Germinal center (tissue), 1 donor: ENCODE results near the gene TRMT2A.

Experiments
- DNase-seq: peaks from one replicate; pipeline ENCODE4 v3.0.0; 2012; ENCODE audit warnings: mixed read lengths, low spot score

Gene TRMT2A

DNA sequence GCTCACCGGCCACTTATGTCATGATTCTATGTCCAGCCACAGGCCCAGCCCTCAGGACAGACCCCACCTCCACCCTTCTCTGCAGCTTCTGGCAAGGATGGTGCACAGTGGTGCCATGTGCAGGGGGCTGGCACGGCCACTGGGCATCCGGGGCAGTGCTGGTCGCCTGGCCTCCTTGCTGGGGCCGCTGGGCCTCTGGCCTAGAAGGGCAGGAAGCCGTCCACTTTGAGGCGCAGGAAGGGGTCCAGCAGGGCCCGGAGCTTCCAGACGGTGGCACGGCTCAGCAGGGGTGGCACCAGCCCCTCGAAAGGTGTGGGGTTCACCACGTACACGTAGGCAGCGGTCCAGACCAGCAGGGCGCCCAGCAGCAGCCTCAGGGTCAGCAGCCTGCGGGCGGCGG, 31.4 kb upstream of the TRMT2A start:
- no peak for DNase-seq

DNA sequence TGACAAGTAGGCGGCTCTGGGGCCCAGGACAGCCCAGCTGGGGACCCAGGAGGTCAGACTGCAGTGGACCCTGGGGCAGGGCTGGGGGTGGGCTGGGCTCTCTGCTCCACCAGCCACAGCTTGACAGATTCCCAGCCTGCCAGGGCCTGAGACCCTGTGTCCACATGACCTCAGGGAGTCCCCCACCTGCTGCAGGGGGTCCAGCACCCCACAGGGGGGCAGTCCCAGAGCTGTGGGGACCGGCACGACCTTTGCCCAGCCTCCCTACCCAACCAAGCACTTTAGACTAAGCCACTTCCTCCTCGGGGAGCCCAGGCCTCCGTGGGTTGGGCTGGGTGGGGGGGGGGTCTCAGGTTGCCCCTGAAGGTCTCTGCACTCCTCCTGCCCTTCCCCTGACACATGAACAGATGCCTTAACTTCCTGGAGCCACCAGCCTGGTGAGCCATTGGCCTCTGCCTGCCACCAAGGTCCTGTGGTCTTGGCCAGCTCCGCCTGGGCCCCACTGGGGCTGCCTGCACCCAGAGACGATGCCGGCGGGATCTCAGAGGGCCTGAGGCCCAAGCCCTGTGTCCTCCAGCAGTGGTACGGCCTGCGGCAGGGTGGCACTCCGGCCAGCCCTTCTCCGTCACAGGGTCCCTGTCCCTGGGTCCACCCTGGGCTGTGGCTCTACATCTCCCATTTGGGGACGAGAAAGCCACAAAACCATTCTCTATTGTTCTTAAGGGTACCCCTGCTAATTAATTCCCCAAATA, 30.4 kb upstream of the TRMT2A start:
- no peak for DNase-seq

DNA sequence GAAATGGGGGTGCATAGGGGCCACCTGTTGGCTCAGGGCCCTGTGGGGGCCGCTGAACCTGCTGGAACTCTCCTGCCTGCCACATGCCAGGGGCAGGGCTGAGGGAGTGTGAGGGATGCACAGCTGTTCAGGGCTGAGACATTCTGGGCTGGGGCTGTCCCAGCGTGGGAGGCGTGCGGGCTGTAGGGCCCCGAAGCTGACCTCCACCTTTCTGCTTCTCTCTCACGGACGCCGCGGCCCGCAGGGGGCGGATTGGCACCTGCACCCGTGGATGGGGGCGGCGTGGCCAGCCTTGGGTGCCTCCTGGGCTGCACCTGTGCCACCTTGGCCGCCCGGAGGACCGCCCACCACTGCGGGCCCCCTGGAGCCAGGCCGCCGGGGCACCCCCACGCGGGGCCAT, 29.8 kb upstream of the TRMT2A start:
- DNase-seq, result no peak

DNA sequence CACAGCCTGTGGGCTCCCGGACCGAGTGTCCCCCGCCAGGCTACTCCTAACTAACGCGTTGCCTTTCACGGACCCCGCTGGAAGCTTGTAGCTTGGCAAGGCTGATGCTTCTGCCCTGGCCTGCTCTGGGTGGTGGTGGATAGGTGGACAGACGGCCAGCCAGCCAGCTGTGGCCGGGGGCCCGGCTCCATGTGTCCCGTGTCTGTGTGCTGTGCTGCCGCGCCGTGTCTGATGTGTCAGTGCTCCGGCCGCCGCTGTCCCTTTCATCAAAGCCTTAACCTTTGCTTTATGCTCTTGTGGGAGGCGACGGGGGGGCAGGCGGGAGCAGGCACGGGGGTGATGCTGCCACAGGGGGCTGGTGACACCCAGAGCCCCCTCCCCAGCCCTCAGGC, 28.8 kb upstream of the TRMT2A start:
- no peak for DNase-seq

DNA sequence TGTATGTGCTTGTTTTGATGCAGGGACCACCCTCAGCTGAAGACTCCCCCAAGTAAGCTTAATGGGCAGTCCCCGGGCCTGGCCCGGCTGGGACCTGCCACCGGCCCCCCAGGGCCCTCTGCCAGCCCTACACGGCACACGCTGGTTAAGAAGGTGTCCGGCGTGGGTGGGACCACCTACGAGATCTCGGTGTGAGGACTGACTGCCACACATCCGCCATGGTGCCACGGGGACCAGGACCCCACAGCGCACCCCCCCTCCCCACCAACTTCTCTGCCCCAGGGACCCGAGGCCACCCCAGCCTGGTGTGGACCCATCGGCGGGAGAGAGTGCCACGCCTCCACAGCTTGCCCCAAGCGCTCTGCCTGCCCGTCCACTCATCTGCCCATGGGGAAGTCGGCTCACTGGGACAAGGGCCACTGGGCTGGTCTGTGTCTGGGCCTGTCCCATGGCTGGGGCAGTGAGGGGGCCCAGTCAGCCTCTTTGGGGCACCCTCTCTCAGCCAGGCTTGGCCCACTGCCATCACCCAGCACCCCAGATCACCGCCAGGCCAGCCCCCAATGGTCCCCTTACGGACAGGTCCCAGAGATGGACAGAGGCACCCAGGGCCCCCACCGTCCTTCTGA, 28.3 kb upstream of the TRMT2A start:
- no peak for DNase-seq

DNA sequence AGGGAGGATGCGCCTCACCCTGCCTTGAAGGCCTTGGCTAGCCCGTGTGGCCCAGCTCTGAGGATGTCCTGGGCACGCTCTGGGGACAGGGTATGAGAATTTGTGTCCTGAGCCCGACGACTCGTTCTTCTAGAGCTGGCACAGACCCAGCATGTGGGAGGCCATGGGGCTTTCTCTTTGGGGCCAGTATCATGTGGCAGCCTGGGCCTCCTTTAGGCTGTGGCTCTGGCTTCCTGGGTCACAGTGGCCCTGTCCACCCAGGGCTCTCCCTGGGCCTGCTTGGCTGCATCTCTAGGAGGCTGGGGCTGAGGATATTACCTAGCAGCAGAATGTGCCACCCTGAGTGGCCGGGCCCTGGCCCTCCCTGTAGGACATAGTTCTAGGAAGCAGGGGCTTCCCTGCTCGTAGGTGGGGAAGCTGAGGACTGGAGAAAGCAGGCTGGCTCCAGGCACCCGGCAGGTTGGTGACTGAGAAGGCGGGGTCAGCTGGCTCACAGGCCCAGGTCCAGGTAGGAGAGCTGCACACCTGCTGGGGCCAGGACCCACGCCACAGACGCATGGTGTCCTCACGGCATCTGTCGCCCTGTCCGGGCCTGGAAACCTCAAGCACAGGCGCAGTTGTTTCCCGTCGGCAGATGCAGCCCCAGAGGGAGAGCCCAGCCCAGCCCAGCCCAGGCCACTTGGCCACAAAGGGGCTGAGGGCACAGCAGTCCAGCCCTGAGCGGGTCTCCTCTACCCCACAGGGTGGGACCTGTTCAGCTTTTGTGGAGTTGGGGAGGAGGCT, 27.0 kb upstream of the TRMT2A start:
- DNase-seq, result no peak

DNA sequence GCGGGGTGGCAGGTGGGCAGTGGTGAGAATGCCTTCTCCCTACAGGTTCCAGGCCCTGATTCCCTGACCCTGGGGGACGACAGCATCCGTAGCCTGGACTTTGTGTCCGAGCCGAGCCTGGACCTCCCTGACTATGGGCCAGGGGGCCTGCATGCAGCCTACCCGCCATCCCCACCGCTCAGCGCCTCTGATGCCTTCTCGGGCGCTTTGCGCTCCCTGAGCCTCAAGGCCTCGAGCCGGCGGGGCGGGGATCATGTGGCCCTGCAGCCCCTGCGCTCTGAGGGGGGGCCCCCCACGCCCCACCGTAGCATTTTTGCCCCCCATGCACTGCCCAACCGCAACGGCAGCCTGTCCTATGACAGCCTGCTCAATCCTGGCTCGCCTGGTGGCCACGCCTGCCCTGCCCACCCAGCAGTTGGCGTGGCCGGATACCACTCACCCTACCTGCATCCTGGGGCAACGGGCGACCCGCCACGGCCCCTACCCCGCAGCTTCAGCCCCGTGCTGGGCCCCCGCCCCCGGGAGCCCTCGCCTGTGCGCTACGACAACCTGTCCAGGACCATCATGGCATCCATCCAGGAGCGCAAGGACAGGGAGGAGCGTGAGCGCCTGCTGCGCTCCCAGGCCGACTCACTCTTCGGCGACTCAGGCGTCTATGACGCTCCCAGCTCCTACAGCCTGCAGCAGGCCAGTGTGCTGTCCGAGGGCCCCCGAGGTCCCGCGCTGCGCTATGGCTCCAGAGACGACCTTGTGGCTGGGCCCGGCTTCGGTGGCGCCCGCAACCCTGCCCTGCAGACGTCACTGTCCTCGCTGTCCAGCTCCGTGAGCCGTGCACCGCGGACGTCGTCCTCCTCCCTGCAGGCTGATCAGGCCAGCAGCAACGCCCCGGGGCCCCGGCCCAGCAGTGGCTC, 25.9 kb upstream of the TRMT2A start:
- DNase-seq, result no peak

DNA sequence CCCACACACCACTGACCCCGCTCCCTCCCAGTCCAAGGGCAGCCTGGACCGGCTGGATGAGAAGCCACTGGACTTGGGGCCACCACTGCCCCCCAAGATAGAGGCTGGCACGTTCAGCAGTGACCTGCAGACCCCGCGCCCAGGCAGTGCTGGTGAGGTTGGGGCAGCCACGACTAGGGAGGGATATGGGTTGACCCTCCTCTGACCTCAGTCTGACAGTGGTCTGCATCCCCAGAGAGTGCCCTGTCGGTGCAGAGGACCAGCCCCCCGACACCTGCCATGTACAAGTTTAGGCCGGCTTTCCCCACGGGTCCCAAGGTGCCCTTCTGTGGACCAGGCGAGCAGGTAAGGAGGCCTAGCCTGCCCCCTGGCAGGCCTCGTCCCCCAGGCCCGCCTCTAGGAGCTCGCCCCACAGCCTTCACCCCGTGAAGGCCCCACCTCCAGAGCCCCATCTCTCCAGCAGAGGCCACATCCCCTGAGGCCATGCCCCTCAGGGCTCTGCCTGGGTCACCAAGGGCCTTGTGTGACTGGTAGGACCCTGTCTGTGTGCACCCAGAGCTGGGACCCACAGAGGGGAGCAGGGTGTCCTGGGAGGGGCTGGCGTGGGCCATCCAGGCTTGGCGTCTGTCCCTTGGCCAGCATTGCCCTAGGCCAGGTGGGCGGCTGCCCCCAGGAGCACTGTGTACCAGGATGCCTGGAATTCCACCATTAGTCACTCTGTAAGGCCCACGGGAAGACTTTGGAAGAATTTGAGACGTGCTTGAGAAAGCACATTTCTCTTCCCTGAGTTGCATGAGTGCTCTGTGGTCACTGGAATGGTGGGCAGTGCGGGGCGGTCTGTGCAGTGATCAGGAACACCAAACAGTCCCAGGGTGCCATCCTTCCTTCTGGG, 24.4 kb upstream of the TRMT2A start:
- no peak for DNase-seq

DNA sequence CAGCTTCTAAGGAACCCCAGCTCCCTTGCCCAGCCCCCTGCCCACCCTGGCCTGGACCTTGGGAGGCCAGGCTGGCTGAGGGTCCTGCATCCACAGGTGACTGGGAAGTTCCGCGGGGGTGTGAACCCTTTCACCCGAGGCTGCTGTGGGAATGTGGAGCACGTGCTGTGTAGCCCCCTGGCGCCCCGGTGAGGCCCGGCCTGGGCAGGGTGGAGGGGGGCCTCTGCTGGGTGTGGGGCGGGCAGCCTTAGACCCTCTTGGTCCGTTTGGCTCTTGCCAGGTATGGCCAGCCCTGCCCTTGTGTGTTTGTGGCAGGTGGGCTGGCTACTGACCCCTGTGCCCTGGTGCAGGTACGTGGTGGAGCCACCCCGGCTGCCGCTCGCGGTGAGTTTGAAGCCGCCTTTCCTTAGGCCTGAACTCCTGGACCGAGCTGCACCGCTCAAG, 23.5 kb upstream of the TRMT2A start:
- no peak for DNase-seq

DNA sequence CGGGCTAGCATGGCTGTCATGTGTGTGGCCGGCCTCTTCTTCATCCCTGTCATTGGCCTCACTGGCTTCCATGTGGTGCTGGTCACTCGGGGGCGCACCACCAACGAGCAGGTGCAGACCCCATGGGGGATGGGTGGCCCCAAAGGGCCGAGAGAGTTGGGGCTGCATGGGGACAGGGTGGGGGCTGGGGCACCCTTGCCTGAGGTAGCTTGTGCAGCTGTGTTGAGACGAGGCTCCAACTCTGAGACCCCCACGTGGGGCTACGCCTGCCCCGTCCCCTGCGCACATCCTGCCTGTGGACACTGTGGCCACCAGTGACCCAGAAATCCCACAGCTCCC, 23.1 kb upstream of the TRMT2A start:
- no peak for DNase-seq

DNA sequence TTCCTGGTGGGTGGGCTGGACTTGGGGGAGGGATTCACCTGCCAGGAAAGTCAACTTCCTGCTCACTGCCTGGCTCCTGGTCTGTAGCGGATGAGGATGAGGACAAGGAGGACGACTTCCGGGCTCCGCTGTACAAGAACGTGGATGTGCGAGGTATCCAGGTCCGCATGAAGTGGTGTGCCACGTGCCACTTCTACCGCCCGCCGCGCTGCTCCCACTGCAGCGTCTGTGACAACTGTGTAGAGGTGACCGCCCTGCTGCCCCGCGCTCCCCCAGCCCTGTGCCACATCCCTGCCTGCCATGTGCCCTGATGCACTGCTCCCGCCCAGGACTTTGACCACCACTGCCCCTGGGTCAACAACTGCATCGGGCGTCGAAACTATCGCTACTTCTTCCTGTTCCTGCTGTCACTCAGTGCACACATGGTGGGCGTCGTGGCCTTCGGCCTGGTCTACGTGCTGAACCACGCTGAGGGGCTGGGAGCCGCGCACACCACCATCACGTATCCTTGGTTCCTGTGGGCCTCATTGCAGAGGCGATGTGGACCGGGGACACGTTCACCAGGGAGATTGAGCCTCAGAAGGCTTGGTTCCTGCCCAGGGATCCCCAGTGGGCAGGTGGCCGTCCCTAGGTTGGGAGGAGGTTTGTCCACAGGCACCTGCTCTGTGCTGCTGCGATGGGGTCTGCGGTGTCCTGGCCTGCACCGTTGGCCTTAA, 22.5 kb upstream of the TRMT2A start:
- DNase-seq, result no peak

DNA sequence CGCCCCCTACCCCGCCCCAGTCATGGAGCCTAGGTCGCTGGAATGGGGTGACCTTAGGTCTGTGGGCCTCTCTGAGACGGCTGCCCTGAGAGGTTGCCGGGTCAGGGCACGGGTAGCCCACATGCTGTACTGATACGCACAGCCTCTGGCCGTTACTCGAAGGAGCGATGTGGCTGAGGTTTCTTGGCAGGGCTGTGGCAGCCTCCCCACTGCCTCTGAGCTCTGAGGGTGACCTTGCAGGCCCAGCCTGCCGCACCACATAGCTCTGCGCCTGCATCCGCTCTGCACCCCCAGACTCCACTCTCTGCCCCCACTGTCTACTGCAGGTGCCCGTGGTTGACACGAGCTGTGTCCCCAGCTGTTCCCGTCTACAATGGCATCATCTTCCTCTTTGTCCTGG, 21.8 kb upstream of the TRMT2A start:
- no peak for DNase-seq

DNA sequence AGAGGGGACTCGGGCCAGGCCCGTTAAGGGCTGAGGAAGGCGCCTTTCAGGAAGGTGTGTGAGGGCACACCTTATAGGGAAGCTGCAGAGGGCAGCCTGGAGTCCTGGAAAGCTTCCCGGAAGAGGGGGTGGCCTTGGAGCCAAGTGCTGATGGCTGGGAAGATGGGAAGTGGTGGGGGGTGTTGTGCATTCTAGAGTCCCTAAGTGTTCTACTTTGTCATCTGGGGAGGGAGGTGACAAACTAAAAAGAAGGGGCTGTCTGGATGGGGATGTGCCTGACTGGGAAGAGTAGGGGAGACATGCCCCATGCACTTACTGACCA, 21.4 kb upstream of the TRMT2A start:
- DNase-seq, result no peak

DNA sequence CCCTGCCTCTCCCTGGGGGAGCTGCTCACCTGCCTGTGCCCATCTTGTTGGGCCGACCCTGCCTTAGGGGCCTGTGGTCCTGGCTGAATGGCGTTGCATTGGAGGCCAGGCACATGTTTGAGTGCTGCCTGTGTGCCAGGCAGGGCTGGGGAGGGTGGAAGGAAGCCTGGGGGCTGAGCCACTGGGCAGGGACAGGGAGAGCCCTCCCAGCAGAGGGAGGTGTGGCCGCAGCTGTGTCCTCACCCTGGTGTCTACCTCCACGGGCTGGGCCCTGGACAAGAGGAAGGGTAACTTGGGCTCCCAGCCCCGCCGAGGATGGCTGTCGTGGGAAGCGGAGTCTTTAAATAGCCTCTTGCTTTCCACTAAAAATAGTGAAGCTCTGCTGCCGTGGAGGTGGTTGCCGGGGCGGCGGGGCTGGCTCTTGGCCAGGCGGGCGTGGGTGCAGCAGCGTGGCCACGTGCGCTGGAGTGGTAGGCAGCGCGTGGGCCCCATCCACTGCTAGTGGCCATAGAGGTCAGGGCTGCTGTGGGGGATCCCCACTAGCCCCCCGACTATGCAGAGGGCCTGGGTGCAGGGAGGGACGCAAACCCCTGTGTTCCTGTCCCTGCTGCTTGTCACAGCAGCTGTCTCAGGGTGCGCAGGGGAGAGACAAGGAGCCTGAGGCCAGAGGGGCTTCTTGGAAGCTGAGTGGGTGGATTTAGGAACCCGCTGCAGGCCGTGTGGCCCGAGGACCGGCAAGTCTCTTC, 20.8 kb upstream of the TRMT2A start:
- DNase-seq, result no peak

DNA sequence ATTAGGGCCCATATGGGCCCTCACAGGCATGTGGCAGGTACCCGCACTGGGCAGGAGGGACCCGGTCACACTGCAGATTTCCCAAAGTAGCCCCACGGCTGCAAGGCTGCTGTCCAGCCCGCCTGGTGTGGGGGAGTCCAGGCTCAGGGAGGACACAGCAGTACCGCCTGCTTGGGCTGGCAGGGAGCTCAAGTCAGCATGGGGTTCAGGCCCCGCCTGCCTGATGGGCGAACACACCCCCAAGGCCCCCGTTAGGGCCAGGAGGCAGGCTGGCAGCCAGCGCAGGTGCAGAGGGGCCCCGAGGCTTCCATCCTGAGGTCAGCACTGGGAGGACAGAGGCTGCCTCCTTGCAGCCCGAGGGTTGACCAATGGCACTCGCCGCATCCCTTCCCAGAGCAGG, 20.1 kb upstream of the TRMT2A start:
- no peak for DNase-seq

DNA sequence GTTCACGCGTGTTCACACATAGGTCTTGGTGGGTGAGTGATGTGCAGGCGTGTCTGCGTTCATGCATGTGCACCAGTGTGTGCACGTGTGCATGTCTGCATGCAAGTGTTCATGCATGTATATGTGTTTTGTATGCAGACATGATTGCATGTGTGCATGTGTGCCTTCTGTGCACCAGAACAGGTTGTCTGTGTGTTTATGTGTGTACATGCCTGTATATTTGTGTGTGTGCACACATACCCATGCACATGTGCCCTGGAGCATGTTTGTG, 19.5 kb upstream of the TRMT2A start:
- DNase-seq, result no peak

DNA sequence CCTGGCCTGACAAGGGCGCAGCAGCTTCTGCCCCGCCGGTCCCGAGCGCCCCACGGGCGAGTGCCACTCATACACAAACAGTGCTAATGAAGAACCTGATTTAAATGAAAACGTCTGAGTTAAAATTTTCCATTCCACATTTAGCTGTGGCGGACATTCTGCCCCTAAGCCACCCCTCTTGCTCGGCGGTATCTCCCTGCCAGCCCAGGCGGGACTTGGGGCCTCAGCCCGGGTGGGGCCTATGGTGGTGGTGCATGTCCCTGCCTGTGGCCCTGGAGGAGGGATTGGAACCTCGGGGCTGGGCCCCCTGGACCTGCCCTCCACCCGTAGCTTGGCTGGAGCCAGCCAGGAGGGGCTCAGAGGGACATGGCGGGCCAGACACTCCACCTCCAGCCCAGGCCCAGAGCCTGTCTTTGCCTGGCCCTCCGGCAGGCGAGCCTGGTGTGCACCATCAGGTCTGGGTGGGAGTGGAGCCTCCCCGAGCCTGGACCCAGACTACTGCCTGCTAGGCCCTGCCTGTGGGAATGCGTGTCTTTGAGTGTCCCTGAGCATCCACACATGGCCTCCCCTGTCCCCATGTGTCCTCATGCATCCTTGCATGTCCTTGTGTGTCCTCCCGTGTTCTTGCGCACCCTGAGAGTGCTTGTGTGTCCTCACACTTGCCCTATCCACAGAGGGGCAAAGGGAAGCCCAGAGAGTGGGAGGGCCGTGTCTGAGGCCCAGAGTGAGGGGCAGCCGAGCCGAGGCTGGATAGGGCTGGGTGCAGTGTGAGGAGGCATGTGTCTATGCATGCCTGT, 19.0 kb upstream of the TRMT2A start:
- DNase-seq, result peak; percentile 41

DNA sequence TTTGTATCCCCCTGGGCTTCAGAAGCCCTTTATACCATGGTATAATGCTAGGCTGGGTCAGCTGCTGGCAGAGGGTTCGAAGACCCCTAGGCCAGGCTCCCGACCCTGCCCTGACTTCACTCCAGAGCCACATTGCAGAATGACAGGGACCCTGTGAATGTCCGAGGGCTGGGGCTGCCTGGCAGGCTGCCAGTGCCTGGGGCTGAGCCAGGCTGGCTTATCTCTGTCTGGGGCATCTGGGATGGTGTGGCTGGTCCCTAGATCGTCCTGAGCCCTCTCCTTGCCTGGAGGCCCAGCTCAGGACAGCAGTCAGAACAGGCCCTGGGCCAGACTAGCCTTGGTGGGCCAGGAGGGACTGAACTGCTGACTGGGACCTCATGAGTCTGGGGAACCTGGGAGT, 18.2 kb upstream of the TRMT2A start:
- no peak for DNase-seq

DNA sequence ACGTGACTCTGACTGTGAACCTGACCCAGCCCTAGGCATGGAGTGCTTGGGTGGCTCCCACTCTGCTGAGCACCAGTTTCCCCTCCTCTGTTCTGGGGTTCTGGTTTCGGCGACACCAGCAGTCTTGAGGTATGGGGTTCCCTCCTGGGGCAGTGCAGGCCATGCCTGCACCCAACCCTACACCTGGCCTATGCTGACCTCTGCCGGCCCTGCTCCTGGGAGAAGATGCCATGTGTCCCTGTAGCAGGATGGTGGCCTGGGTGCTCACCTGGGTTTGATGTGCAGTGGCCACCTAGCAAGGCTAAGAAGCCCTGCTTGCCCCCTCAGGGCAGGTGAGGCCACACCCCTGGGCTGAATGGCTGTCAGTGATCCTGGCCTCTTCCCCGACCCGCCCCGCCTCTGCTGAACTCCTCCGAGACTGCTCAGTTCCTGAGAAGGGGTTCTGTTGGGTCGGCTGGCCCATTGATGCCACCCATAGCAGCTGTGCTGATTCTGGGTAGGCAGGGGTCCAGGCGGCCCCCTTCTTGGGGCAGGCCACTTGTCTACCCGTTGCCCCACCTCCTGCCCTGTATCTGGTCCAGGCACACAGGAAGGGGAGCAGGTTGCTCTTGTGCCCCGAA, 17.0 kb upstream of the TRMT2A start:
- no peak for DNase-seq
